ENCODE data around the gene CYSTM1. TPM values are rescaled to one million over a fixed set of nuclear protein-coding genes. Genes with fewer than 3 reads are reported as not detected.
A peak's percentile ranks its signal among the peaks of the same experiment; 100 is the strongest.
"Not testable (repeated sequence)": the region's sequence is repeated elsewhere in the genome, so short reads cannot be mapped to it uniquely, and the experiment has no call there.

CYSTM1 gene
- total RNA-seq, 2 donors from 2014 or later, result 37.0 to 51.7 TPM

- DNase-seq (ENCODE audit: low spot score), result peak; percentile 29
- Histone ChIP-seq H3K4me3 (no peak overlapping the region), H3K27ac (no peak overlapping the region), H3K4me1 (replicated peaks) (peaks cover 3% of the 10 kb centered on the region), H3K9me3 (no peaks in the 10 kb centered on the region), H3K27me3 (replicated peaks; ENCODE audit: insufficient read depth) (no peaks in the 10 kb centered on the region), H3K36me3 (no peaks in the 10 kb centered on the region)
- TF ChIP-seq POLR2AphosphoS5 (IDR thresholded peaks at IDR 0.05) (no peak), CTCF (IDR thresholded peaks at IDR 0.05) (no peak), POLR2A (IDR thresholded peaks at IDR 0.05) (no peak)
- WGBS, result 44% methylated on average over 20 of the region's 23 CpGs
- intact Hi-C loops (cut with DNase I), result no loop called here
Measured at GRCh38 chr5:140152022-140152999, 22.7 kb upstream of the CYSTM1 start.

DNA sequence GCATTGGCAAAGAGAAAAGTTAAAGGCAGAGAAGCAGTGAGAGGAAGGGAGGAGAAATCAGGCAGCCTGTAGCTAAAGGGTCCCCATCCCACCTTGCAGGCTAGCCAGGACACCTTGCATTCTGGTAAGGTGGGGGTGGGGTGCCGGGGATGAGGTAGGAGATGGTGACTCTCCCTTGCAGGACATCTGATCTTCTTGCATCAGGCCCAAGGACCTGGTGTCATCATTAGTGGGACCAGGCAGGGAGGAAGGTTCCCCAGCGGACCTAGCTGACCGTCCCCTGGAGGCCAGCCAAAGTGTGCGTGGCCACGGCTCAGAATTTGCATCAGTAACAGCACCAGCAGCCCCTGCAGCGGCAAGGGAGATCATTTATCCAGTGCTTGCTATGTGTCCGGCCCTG is 21.7 kb upstream of the CYSTM1 start:
- no peak for TF ChIP-seq CTCF (IDR thresholded peaks at IDR 0.05)
- TF ChIP-seq POLR2AphosphoS5 (IDR thresholded peaks at IDR 0.05), result no peak
- no peak for TF ChIP-seq POLR2A (IDR thresholded peaks at IDR 0.05)
- intact Hi-C loops (cut with DNase I), result no loop called here
- Histone ChIP-seq H3K27ac (no peak overlapping the region), H3K9me3 (no peaks in the 10 kb centered on the region), H3K4me1 (replicated peaks) (peaks cover 3% of the 10 kb centered on the region), H3K36me3 (no peaks in the 10 kb centered on the region), H3K4me3 (no peak overlapping the region), H3K27me3 (replicated peaks; ENCODE audit: insufficient read depth) (no peaks in the 10 kb centered on the region)
- 49% methylated on average over 7 of the region's 7 CpGs for WGBS
- no peak for DNase-seq (ENCODE audit: low spot score)

GRCh38 chr5:140153905-140154304 is 21.1 kb upstream of the CYSTM1 start:
- Histone ChIP-seq H3K27me3 (replicated peaks; ENCODE audit: insufficient read depth) (no peaks in the 10 kb centered on the region), H3K27ac (no peak overlapping the region), H3K9me3 (no peaks in the 10 kb centered on the region), H3K4me3 (no peak overlapping the region), H3K36me3 (no peaks in the 10 kb centered on the region), H3K4me1 (replicated peaks) (peaks cover 3% of the 10 kb centered on the region)
- intact Hi-C loops (cut with DNase I), result no loop called here
- DNase-seq (ENCODE audit: low spot score), result no peak
- no peak for TF ChIP-seq CTCF (IDR thresholded peaks at IDR 0.05)
- TF ChIP-seq POLR2A (IDR thresholded peaks at IDR 0.05), result no peak
- WGBS, result 69% methylated on average over 8 of the region's 8 CpGs

- H3K4me3 ChIP-seq; H3K36me3 ChIP-seq; H3K27me3 ChIP-seq (replicated peaks; ENCODE audit: insufficient read depth); H3K27ac ChIP-seq; DNase-seq (ENCODE audit: low spot score); H3K9me3 ChIP-seq; H3K4me1 ChIP-seq (replicated peaks): not testable (repeated sequence)
- intact Hi-C loops (cut with DNase I), result loop anchor here (5.0 kb wide), 2 partner anchors 48 to 368 kb away; no protein-coding TSS in a partner anchor
- WGBS, result 82% methylated on average over 21 of the region's 21 CpGs
Measured at GRCh38 chr5:140154710-140155381, 20.1 kb upstream of the CYSTM1 start.

GRCh38 chr5:140157032-140157781 is 17.8 kb upstream of the CYSTM1 start:
- intact Hi-C loops (cut with DNase I), result loop anchor here (1.0 to 5.0 kb wide), 3 partner anchors 50 to 370 kb away; no protein-coding TSS in a partner anchor
- Histone ChIP-seq H3K27ac (peak overlapping the region in 1 of 2 donors; percentile 0), H3K4me1 (replicated peaks) (peaks cover 3% of the 10 kb centered on the region), H3K27me3 (replicated peaks; ENCODE audit: insufficient read depth) (no peaks in the 10 kb centered on the region), H3K4me3 (peak overlapping the region; percentile 5 to 8), H3K9me3 (no peaks in the 10 kb centered on the region), H3K36me3 (no peaks in the 10 kb centered on the region)
- 7% methylated on average over 30 of the region's 30 CpGs for WGBS
- peak; percentile 86 for DNase-seq (ENCODE audit: low spot score)
- no peak for TF ChIP-seq POLR2A (IDR thresholded peaks at IDR 0.05)
- TF ChIP-seq CTCF (IDR thresholded peaks at IDR 0.05), result peak; percentile 83 to 93 (median 92)
- peak; percentile 51 for TF ChIP-seq POLR2AphosphoS5 (IDR thresholded peaks at IDR 0.05)
